ENCODE measurements around the gene TK2. TPM values are rescaled to one million over a fixed set of nuclear protein-coding genes. Genes with fewer than 3 reads are reported as not detected.
"Not testable (repeated sequence)": the region's sequence is repeated elsewhere in the genome, so short reads cannot be mapped to it uniquely, and the experiment has no call there.

The TK2 gene
- total RNA-seq, 1 donor from 2014 or later, result 16.1 TPM

DNA sequence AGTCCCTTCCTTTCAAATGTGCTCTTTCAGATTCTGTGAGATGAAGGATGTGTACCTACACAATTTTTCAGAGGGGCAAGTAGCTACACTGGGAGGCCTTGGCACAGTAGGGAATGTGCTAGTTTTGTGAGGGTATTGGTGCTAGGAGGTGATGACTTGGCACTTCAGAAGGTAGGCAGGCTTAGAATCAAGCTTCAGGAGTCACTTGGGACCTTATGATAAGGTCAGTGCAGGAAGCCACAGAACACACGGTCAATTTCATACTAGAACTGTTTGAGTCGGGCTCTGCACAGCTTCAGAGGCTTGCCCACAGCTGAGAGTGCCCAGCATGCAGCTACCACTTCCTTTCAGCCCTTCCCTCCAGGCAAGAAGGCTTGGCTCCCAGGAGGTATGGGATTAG is 22.4 kb upstream of the TK2 start:
- Mint-ChIP-seq H3K36me3 (ENCODE audit: insufficient read depth) (peaks cover 2% of the 10 kb centered on the region), H3K27me3 (peaks cover 5% of the 10 kb centered on the region), H3K4me3 (ENCODE audit: low read depth) (no peak overlapping the region), H3K9me3 (ENCODE audit: low read depth) (no peaks in the 10 kb centered on the region), H3K27ac (no peak overlapping the region), H3K4me1 (ENCODE audit: low read depth) (no peaks in the 10 kb centered on the region)
- no peak for DNase-seq (ENCODE audit: low spot score, unreplicated experiment)
- TF ChIP-seq, protein P1, sequence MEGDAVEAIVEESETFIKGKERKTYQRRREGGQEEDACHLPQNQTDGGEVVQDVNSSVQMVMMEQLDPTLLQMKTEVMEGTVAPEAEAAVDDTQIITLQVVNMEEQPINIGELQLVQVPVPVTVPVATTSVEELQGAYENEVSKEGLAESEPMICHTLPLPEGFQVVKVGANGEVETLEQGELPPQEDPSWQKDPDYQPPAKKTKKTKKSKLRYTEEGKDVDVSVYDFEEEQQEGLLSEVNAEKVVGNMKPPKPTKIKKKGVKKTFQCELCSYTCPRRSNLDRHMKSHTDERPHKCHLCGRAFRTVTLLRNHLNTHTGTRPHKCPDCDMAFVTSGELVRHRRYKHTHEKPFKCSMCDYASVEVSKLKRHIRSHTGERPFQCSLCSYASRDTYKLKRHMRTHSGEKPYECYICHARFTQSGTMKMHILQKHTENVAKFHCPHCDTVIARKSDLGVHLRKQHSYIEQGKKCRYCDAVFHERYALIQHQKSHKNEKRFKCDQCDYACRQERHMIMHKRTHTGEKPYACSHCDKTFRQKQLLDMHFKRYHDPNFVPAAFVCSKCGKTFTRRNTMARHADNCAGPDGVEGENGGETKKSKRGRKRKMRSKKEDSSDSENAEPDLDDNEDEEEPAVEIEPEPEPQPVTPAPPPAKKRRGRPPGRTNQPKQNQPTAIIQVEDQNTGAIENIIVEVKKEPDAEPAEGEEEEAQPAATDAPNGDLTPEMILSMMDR (IDR thresholded peaks at IDR 0.05; ENCODE audit: unreplicated experiment), result no peak

DNA sequence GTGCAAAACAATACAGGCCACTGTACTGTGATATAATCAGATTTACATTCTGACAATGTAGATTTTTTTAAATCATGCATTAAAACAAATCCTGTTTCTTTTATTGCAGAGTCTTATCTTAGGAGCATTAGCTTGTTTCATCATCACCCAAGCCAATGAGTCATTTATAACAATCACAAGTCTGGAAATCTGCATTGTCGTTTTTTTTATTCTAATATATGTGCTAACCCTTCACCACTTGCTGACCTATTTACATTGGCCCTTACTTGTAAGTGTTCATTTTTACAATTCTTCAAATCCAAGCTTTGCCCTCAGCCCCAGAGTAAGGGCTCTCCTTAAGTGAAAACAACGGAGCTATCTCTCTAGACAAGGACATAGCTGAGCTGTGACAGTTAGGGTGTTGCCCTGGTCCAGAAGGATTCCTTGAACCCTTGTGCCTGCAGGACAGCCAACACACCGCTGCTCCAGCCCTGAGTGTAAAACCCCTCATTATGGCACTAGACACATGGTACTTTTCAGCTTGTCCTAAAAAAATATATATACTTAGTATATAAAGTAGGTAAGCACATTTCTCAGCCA is 20.0 kb upstream of the TK2 start:
- DNase-seq (ENCODE audit: low spot score, unreplicated experiment), result no peak

DNA sequence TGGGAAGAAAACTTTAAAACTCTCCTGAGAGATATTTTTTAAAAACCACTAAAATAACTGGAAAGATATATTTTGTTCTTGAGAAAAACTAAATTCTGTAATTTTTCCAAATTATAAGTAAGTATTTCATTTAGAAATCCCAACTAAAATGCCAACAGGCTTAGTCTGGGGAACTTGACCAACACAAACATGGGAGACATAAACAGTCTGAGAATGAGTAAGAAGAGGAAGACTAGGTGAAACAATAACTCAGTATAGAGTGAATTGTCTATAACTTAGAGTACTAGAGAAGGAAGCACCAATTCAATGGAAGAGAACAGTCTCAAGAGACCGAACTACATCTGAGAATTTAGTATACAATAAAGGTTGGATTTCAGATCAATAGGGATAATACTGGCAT is 19.2 kb upstream of the TK2 start:
- Mint-ChIP-seq H3K27ac (no peak overlapping the region), H3K4me3 (ENCODE audit: low read depth) (no peak overlapping the region), H3K36me3 (ENCODE audit: insufficient read depth) (peaks cover 7% of the 10 kb centered on the region), H3K27me3 (no peaks in the 10 kb centered on the region), H3K4me1 (ENCODE audit: low read depth) (no peaks in the 10 kb centered on the region), H3K9me3 (ENCODE audit: low read depth) (no peaks in the 10 kb centered on the region)
- no peak for DNase-seq (ENCODE audit: low spot score, unreplicated experiment)
- TF ChIP-seq, protein P1 (IDR thresholded peaks at IDR 0.05; ENCODE audit: unreplicated experiment), result no peak

More for the DNA sequence above, 20.0 kb upstream of the TK2 start:
- TF ChIP-seq, protein P1 (IDR thresholded peaks at IDR 0.05; ENCODE audit: unreplicated experiment), result no peak
- no peak overlapping the region for H3K4me3 Mint-ChIP-seq (ENCODE audit: low read depth)
- no peaks in the 10 kb centered on the region for H3K9me3 Mint-ChIP-seq (ENCODE audit: low read depth)
- H3K36me3 Mint-ChIP-seq (ENCODE audit: insufficient read depth), result peaks cover 7% of the 10 kb centered on the region
- no peaks in the 10 kb centered on the region for H3K4me1 Mint-ChIP-seq (ENCODE audit: low read depth)
- H3K27me3 Mint-ChIP-seq, result no peaks in the 10 kb centered on the region
- H3K27ac Mint-ChIP-seq, result no peak overlapping the region

DNA sequence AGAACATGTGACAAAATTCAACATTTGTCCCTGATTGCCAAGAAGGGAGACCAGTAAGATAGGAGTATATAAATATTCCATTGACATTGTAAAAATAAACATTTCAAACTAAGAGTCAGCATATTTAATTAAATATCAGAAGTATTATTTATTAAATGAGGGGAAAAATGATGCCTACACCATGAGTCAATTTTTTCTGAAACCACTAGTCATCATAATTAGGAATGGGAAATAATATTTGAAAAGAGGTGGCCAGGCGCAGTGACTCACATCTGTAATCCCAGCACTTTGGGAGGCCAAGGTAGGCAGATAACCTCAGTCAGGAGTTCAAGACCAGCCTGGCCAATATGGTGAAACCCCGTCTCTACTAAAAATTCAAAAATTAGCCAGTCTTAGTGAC is 18.4 kb upstream of the TK2 start:
- no peaks in the 10 kb centered on the region for H3K9me3 Mint-ChIP-seq (ENCODE audit: low read depth)
- peaks cover 11% of the 10 kb centered on the region for H3K36me3 Mint-ChIP-seq (ENCODE audit: insufficient read depth)
- no peak overlapping the region for H3K27ac Mint-ChIP-seq
- TF ChIP-seq, protein P1 (IDR thresholded peaks at IDR 0.05; ENCODE audit: unreplicated experiment), result no peak
- no peak overlapping the region for H3K4me3 Mint-ChIP-seq (ENCODE audit: low read depth)
- H3K27me3 Mint-ChIP-seq, result no peaks in the 10 kb centered on the region
- no peak for DNase-seq (ENCODE audit: low spot score, unreplicated experiment)
- H3K4me1 Mint-ChIP-seq (ENCODE audit: low read depth), result no peaks in the 10 kb centered on the region

DNA sequence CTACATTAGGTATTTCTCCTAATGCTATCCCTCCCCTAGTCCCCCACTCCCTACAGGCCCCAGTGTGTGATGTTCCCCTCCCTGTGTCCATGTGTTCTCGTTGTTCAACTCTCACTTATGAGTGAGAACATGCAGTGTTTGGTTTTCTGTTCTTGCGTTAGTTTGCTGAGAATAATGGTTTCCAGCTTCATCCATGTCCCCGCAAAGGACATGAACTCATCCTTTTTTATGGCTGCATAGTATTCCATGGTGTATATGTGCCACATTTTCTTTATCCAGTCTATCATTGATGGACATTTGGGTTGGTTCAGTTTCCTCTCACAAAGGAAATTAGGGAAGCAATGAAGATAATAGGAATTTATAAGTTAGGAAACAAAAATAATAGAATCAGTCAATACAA is 17.3 kb upstream of the TK2 start:
- H3K36me3 Mint-ChIP-seq (ENCODE audit: insufficient read depth), result peaks cover 12% of the 10 kb centered on the region
- not testable (repeated sequence) for DNase-seq (ENCODE audit: low spot score, unreplicated experiment); H3K27ac Mint-ChIP-seq; H3K4me3 Mint-ChIP-seq (ENCODE audit: low read depth); H3K9me3 Mint-ChIP-seq (ENCODE audit: low read depth); H3K4me1 Mint-ChIP-seq (ENCODE audit: low read depth); H3K27me3 Mint-ChIP-seq
